Progenitor cell of endocrine pancreas (in vitro differentiated cells): Measurements from ENCODE around the gene ESPL1. TPM values are rescaled to one million over a fixed set of nuclear protein-coding genes. Genes with fewer than 3 reads are reported as not detected.
"Not testable (repeated sequence)": the region's sequence is repeated elsewhere in the genome, so short reads cannot be mapped to it uniquely, and the experiment has no call there.

Experiments
- DNase-seq: peaks from one replicate; pipeline ENCODE4 v3.0.0; 2021; ENCODE audit warnings: low spot score; ENCODE audit not compliant: unreplicated experiment
- H3K27ac Mint-ChIP-seq: 2 replicates; pipeline ENCODE4 v1.8.0; 2021; ENCODE audit warnings: mild to moderate bottlenecking, moderate library complexity, mixed read lengths
- H3K27me3 Mint-ChIP-seq: 2 replicates; pipeline ENCODE4 v1.8.0; 2021; ENCODE audit warnings: mixed read lengths
- H3K36me3 Mint-ChIP-seq: 2 replicates; pipeline ENCODE4 v1.8.0; 2022; ENCODE audit warnings: mixed read lengths; ENCODE audit not compliant: insufficient read depth
- H3K4me1 Mint-ChIP-seq: 2 replicates; pipeline ENCODE4 v1.8.0; 2021; ENCODE audit warnings: low read depth, mixed read lengths
- H3K4me3 Mint-ChIP-seq: 2 replicates; pipeline ENCODE4 v1.8.0; 2021; ENCODE audit warnings: low read depth, mild to moderate bottlenecking, moderate library complexity, mixed read lengths
- H3K9me3 Mint-ChIP-seq: 2 replicates; pipeline ENCODE4 v1.8.0; 2021; ENCODE audit warnings: low read depth, mixed read lengths
- total RNA-seq: library from RNA; stranded (reverse); gene quantifications from 2 replicates; pipeline ENCODE4 v1.2.1, GENCODE V29; 2021
- TF ChIP-seq, protein P1 (sequence below): fragments of 200-600 bp; sonication (generic); IDR thresholded peaks from one replicate; pipeline ENCODE4 v1.5.0; 2021; ENCODE audit warnings: antibody characterized with exemption, mild to moderate bottlenecking; ENCODE audit not compliant: unreplicated experiment

Gene ESPL1
- total RNA-seq, 1 donor from 2014 or later: 27.1 TPM

DNA sequence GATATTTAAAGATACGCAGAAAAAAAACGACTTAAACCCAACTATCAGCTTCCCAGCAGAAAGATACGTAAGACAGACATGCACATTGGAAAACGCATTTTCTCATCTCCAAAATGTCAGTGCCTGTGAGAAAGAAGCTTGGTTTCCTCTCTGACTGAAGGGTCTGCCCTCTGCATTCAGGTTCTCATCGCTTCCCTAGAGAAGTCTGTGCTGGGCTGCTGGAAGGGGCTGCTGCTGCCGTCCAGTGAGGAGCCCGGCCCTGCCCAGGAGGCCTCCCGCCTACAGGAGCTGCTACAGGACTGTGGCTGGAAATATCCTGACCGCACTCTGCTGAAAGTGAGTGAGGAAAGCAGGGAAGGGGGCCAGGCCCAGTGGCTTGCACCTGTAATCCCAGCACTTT, 22.6 kb downstream of the ESPL1 start:
- TF ChIP-seq, protein P1, sequence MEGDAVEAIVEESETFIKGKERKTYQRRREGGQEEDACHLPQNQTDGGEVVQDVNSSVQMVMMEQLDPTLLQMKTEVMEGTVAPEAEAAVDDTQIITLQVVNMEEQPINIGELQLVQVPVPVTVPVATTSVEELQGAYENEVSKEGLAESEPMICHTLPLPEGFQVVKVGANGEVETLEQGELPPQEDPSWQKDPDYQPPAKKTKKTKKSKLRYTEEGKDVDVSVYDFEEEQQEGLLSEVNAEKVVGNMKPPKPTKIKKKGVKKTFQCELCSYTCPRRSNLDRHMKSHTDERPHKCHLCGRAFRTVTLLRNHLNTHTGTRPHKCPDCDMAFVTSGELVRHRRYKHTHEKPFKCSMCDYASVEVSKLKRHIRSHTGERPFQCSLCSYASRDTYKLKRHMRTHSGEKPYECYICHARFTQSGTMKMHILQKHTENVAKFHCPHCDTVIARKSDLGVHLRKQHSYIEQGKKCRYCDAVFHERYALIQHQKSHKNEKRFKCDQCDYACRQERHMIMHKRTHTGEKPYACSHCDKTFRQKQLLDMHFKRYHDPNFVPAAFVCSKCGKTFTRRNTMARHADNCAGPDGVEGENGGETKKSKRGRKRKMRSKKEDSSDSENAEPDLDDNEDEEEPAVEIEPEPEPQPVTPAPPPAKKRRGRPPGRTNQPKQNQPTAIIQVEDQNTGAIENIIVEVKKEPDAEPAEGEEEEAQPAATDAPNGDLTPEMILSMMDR: no peak
- no peaks in the 10 kb centered on the region for H3K9me3 Mint-ChIP-seq
- H3K4me3 Mint-ChIP-seq: no peak overlapping the region
- H3K27me3 Mint-ChIP-seq: no peaks in the 10 kb centered on the region
- no peak overlapping the region for H3K27ac Mint-ChIP-seq
- peaks cover 6% of the 10 kb centered on the region for H3K36me3 Mint-ChIP-seq
- no peak for DNase-seq
- peaks cover 4% of the 10 kb centered on the region for H3K4me1 Mint-ChIP-seq

DNA sequence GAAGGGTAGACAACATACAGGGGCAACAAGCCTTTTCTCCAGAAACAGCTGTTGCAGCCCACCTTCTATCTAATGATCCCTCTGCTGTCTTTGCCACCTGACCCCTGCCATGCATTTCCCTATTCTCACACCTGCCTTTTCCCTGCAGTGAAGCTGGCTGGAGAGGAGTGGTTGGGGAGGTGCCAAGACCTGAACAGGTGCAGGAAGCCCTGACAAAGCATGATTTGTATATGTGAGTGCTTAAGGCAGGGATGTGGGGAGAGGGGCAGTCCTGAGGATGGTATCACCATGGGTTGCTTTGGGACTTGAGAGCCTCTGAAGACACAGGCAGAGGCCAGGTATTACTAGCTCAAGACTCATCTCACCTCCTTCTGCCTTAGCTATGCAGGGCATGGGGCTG, 24.3 kb downstream of the ESPL1 start:
- Mint-ChIP-seq H3K9me3 (no peaks in the 10 kb centered on the region), H3K4me1 (peaks cover 14% of the 10 kb centered on the region), H3K4me3 (no peak overlapping the region), H3K36me3 (peaks cover 5% of the 10 kb centered on the region), H3K27ac (no peak overlapping the region), H3K27me3 (no peaks in the 10 kb centered on the region)
- no peak for DNase-seq
- TF ChIP-seq, protein P1: no peak

DNA sequence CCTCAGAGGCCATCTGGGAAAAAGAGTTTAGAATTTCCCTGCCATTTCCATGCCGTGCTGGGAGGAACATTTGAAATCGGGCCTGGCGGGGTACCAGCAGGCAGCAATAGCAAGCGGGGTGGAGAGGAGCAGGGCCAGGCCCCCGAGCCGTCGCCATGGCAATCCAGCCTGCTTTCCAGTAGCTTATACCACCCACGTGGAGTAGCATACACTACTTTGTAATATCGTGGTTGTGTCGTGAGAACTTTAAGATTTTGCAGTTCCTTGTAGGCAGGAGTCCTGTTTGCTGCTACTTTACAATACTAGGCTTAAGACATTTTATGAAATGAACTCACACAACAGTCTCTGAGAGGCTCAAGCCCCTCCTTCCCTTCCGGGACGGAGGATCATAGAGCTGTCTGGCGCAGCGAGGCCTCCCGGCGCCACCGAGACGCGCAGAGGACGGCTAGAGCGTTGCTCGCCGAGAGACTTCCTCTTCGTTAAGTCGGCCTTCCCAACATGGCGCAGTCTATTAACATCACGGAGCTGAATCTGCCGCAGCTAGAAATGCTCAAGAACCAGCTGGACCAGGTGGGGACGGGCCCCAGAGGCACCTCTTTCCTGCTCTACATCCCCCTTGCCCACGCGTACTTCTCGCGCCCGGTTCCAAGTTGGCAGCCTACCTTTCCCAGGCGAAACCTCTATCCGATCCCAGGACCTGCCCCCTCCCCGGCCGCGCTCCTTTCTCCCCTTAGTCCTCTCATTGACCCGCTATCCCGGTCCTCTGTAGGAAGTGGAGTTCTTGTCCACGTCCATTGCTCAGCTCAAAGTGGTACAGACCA, 27.2 kb downstream of the ESPL1 start, which contains the start of gene PFDN5:
TSS of gene PFDN5 (plus strand) at position 473 of the 821 bp plus-strand sequence. CDS start at position 499, 26 bp downstream.
- Mint-ChIP-seq H3K27ac (peak within 1 kb of the TSS; percentile 98), H3K36me3 (peaks cover 8% of the 10 kb centered on the region), H3K9me3 (no peaks in the 10 kb centered on the region), H3K27me3 (no peaks in the 10 kb centered on the region), H3K4me3 (peak within 1 kb of the TSS; percentile 99), H3K4me1 (peaks cover 21% of the 10 kb centered on the region)
- TF ChIP-seq, protein P1: peak; percentile 12
- DNase-seq: peak; percentile 54

- no peak for DNase-seq
- no peaks in the 10 kb centered on the region for H3K27me3 Mint-ChIP-seq
- peak overlapping the region; percentile 99 for H3K4me3 Mint-ChIP-seq
- H3K36me3 Mint-ChIP-seq: peaks cover 8% of the 10 kb centered on the region
- peak overlapping the region; percentile 98 for H3K27ac Mint-ChIP-seq
- TF ChIP-seq, protein P1: no peak
- H3K4me1 Mint-ChIP-seq: peaks cover 25% of the 10 kb centered on the region
- H3K9me3 Mint-ChIP-seq: no peaks in the 10 kb centered on the region
Observed at GRCh38 chr12:53295891-53296219, 27.8 kb downstream of the ESPL1 start.

- H3K27ac Mint-ChIP-seq, H3K36me3 Mint-ChIP-seq, H3K27me3 Mint-ChIP-seq, H3K9me3 Mint-ChIP-seq, DNase-seq: not testable (repeated sequence)
- Mint-ChIP-seq H3K4me3 (peak overlapping the region; percentile 99), H3K4me1 (peaks cover 30% of the 10 kb centered on the region)
Observed at GRCh38 chr12:53297106-53297505, 29.0 kb downstream of the ESPL1 start.

- H3K27ac Mint-ChIP-seq: peak overlapping the region; percentile 21
Observed at GRCh38 chr12:53298164-53298563, 30.1 kb downstream of the ESPL1 start.

More at GRCh38 chr12:53298164-53298563, 30.1 kb downstream of the ESPL1 start:
- no peaks in the 10 kb centered on the region for H3K9me3 Mint-ChIP-seq
- H3K4me3 Mint-ChIP-seq: peak overlapping the region; percentile 98
- TF ChIP-seq, protein P1: no peak
- peaks cover 30% of the 10 kb centered on the region for H3K4me1 Mint-ChIP-seq
- peaks cover 15% of the 10 kb centered on the region for H3K36me3 Mint-ChIP-seq
- no peak for DNase-seq
- no peaks in the 10 kb centered on the region for H3K27me3 Mint-ChIP-seq
